ENCODE measurements around the gene HHEX.

HHEX gene

GRCh38 chr10:92692697-92693533 lies 3.2 kb downstream of the HHEX start:
- in situ Hi-C loops (cut with MboI; ENCODE audit: low sequenced_read_pairs): no loop called here

- in situ Hi-C loops (cut with MboI; ENCODE audit: low sequenced_read_pairs): no loop called here
These were observed 3.8 kb downstream of the HHEX start for GRCh38 chr10:92693534-92693893.

- in situ Hi-C loops (cut with MboI; ENCODE audit: low sequenced_read_pairs): no loop called here
These were observed 6.2 kb downstream of the HHEX start for GRCh38 chr10:92695679-92696605.

- in situ Hi-C loops (cut with MboI; ENCODE audit: low sequenced_read_pairs): no loop called here
These were observed 7.0 kb downstream of the HHEX start for GRCh38 chr10:92696606-92697383.

DNA sequence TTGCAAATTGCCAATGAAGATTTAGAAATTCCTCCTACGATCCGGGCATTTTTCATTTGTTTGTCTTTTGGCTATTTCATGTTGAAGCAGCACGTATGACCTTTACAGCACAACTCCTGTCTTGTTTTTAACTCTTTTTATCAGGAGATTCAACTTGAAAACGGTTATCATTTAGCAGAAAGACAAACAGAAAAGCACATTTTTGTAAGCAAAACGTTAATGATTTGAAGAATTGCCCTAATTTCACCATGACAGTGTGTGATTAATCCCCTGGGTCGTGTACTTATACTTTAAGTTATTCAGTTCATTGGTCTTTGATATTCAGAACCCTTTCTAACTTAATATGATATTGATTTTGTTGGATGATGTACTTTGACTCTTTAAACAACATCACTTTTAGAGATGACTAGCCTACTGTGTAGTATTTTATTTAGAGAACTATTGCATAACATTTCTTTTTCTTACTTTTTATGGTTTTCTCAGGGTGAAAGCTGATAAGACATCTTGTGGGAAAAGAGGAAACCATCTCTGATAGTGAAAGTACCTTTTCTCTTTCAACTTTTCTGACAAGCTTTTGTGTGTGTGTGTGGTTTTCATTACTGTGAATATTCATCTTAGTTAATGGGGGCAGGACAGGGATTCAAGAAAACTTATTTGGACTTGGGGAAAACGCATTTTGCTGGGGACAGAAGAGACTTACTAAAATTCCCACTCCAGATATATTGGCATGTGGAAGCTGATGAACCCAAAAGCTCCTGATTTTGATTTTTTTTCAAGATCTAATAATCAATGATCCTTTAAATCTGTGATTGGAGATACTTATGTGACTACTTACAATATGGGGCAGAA lies 8.1 kb downstream of the HHEX start:
- in situ Hi-C loops (cut with MboI; ENCODE audit: low sequenced_read_pairs): no loop called here

DNA sequence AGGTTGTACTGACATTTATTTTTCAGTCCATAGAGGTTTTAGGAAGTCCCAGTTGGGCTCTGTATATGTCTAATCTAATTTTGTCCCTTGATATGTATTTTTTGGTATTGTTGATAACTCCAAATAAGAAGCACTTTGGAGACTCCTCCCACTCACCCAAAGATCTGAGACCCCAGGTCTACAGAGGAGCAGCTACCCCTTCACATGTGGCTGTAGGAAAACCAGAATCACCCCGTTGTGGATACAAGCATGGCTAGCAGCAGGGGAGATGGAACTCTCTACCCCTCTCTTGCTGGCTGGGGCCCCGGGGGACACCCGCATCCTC lies 9.4 kb downstream of the HHEX start:
- in situ Hi-C loops (cut with MboI; ENCODE audit: low sequenced_read_pairs): no loop called here

- in situ Hi-C loops (cut with MboI; ENCODE audit: low sequenced_read_pairs): no loop called here
These were observed 10.0 kb downstream of the HHEX start for GRCh38 chr10:92699518-92700381.

- in situ Hi-C loops (cut with MboI; ENCODE audit: low sequenced_read_pairs): no loop called here
These were observed 12.7 kb downstream of the HHEX start for GRCh38 chr10:92702301-92702916.

GRCh38 chr10:92712016-92712889 lies 22.5 kb downstream of the HHEX start:
- in situ Hi-C loops (cut with MboI; ENCODE audit: low sequenced_read_pairs): no loop called here

DNA sequence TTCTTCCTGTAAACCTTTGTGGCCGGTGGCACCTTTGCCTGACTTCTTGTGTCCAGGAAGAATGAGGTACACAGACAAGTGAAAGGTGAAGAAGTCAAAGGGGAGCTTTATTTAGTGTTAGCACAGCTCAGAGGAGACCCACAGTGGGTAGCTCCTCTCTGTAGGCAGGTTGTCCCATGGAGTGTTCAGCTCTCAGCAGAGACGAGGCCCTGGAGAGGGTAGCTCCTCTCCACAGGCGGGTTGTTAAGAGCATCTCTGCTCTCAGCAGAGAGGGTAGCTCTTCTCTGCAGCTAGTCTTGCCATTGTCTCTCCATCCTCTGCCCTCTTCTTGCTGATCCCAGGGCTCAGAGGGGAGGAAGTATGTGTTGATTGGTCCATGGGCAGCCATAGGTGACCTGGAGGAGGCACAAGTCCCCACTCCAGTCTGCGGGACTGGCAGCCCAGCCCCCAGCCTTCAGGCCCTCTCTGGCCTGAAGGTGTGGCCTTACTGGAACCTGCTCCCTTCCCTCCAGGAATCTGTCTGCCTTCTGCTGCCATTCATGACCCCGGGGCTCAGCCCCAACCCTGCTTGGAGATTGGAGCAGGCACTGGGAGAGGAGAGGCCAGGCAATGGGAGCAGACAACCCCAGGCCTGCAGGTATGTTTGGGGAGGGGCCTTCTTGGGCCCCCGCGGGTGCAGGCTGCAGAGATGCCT lies 24.5 kb downstream of the HHEX start:
- in situ Hi-C loops (cut with MboI; ENCODE audit: low sequenced_read_pairs): no loop called here

DNA sequence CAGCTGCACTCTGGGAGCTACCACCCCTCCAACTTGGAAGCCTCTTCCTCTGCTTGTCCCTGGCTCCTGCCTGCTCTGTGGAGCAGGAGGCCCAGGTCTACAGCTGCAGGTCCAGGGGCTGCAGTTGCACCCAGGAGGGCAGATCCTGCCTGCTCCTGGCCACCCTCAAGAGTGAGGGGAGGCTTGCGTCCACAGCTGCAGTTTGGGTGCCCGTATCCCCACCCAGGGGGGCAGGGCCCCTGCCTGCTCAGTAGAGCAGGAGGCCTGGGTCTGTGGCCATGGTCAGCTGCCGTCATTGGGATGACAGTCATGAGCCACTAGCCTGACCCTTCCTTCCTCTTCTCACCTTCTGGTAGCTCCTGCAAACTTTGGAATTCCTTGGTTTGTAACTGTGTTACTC lies 25.1 kb downstream of the HHEX start:
- in situ Hi-C loops (cut with MboI; ENCODE audit: low sequenced_read_pairs): no loop called here

GRCh38 chr10:92719991-92720830 lies 30.5 kb downstream of the HHEX start:
- in situ Hi-C loops (cut with MboI; ENCODE audit: low sequenced_read_pairs): no loop called here

GRCh38 chr10:92720831-92721165 lies 31.0 kb downstream of the HHEX start:
- in situ Hi-C loops (cut with MboI; ENCODE audit: low sequenced_read_pairs): no loop called here

- in situ Hi-C loops (cut with MboI; ENCODE audit: low sequenced_read_pairs): no loop called here
These were observed 32.6 kb downstream of the HHEX start for GRCh38 chr10:92722349-92722748.

GRCh38 chr10:92727141-92727540 lies 37.4 kb downstream of the HHEX start:
- in situ Hi-C loops (cut with MboI; ENCODE audit: low sequenced_read_pairs): no loop called here

DNA sequence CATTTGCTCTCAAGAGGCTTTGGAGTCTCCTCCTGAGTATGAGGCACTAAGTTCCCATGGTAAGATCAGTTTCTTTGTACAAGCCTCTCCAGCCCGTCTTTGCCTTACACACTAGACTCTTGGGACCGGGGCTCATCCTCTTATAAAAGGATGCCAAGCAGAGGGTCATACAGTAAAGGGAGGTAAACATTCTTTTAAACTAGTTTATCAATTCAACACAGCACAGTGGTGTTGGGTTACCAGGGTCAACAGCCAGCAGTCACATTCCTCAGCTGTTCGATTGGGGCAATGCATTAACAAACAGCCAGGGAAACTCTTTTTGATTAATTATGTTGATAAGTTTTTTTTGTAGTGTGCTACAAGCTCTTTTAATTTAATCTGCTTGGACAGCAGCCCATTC lies 37.8 kb downstream of the HHEX start:
- in situ Hi-C loops (cut with MboI; ENCODE audit: low sequenced_read_pairs): no loop called here

- in situ Hi-C loops (cut with MboI; ENCODE audit: low sequenced_read_pairs): no loop called here
These were observed 40.1 kb downstream of the HHEX start for GRCh38 chr10:92729886-92730285.

All from HL-60/S4 (cell line).